Skin of body (tissue), 2 donors: ENCODE measurements around the gene SLC39A3. TPM values are rescaled to one million over a fixed set of nuclear protein-coding genes. Genes with fewer than 3 reads are reported as not detected.

Source experiments
- DNase-seq: peaks from one replicate; lab custom pipeline; 2025; lab: John Stamatoyannopoulos, UW
- total RNA-seq: library from RNA; depleted of rRNA; stranded (reverse); fragments of >200 nt; gene quantifications from one replicate; pipeline ENCODE4 v1.2.3, GENCODE V29; 2014

SLC39A3 gene
- total RNA-seq, 1 donor from 2014 or later: 8.7 TPM

- DNase-seq: no peak
Measured at GRCh38 chr19:2769218-2769617, 29.4 kb upstream of the SLC39A3 start.

- DNase-seq: no peak
Measured at GRCh38 chr19:2768365-2769132, 28.7 kb upstream of the SLC39A3 start.

GRCh38 chr19:2767688-2768087 lies 27.9 kb upstream of the SLC39A3 start:
- DNase-seq: no peak

GRCh38 chr19:2766594-2767372 lies 27.0 kb upstream of the SLC39A3 start:
- no peak for DNase-seq

DNA sequence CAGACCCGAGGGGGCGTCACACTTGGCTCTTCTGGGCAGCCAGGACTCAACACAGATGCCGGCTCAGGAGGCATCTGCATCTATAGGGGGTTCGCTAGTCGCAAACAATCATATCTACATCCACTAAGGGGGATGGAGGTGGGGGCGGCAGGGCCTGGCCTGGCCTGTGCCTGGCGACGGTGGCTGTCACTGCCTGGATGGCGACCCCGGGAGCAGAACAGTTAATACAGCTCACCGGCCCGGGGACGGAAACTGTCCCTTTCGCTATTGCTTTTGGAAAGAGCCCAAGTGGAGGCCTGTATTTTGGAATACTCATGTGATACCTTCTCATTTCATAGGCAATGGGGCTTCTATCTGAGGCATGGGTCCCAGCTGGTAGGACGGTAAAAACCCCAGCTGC lies 25.6 kb upstream of the SLC39A3 start:
- DNase-seq: no peak

DNA sequence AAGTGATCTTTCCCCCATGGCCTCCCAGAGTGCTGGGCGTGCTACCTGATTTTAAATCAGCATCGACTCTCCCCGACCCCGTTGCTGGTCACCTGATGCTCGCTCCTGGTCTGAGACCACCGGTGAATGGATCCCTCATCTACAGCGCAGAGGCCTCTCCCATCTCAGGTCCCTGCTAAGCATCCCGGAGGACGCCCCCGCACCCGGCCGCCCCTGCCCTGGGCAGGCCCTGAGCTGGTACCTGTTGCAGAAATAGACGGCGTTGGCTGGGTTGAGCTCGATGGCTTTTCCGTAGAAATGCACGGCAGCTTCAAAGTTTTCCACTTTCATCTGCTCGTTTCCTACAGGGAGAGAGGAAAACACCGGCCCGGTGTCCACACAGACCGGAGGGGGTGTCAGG lies 25.1 kb upstream of the SLC39A3 start:
- no peak for DNase-seq

- no peak for DNase-seq
Measured at GRCh38 chr19:2763687-2764086, 23.9 kb upstream of the SLC39A3 start.

DNA sequence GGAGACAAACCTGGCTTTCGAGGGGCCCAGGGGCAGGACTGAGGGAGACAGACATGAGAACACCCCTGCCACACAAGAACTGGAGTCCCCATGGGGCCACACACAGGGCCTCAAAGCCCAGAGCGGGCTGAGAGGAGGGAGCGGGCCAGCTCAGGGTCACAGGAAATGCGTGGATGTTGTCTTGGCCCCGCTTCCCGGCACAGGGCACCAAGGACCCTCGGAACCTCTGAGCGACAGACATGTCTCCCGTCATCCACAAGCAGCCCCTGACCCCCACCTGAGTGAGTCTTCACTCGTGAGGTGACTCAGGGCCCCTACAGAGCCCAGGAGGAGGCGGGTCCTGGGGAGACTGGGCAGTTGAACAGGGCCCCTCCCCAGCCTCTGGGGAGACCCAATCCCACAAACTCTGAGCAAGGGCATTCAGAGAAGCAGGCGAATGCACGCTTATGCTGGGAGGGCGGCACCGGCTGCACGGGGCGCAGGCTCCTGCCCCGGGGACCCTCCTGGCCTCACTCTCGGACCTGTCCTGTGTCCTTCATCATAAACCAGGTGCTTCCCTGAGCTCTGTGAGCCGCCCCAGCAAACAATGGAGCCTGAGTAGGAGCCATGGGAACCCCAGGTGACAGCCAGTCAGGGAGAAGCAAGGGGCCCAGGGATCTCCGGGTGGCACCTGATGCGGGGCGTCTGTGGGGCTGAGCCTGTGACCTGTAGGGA lies 23.1 kb upstream of the SLC39A3 start:
- no peak for DNase-seq

DNA sequence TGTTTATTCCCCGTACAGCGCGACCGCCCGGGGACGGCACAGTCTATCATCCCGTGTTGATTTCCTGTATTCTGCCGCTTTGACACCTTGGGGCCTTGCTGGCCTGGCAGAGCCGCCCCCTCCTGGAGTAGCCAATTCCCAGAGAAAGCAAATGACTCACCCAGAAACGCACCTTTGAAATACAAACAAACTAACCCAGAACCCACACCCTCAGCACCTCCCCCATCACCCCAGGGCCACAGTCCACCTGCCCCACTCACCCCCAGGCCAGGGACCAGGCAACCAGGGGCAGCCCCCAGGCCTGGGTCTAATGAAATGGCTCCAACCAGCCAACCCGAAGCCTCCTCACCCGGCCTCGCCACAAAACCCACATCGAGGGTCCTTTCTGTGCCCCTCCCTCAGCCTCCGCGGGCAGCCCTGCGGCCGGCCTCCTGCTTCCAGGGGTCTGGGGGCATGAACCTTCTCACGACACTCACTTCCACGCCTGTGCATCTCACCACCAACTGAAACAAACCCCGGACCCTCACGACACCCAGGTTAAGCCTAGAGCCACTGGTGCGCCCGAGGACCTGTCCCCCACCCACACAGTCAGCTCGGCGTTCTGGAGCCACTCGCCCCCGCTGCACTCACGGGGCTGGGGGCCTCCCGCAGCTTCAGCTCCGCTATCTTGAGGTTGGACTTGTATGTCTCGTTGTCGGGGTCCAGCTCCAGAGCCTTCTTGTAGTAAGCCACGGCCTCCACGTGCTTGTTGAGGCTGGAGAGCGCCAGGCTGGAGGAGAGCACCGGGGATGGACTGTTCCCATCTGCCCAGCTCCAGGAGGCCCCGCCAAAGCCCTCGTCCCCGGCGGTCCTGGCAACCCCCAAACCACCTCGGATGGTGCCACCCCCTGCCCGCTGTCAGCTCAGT lies 22.3 kb upstream of the SLC39A3 start:
- no peak for DNase-seq

DNA sequence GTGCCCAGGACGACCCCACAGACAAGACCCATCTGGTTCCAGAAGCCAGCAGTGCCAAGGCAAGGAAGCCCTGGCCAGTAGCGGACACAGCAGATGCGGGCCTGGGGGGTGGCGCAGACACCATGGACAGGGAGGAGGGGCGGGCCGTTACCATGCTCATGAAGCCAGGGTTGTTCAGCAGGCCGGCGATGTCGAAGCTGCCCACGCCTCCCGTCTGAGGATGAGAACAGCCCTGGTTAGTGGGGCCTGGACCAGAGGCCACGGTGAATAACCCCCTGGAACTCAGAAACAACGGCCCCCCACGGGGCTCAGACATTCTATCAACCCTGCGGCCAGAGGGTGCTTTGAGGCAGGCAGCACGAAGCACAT lies 21.5 kb upstream of the SLC39A3 start:
- no peak for DNase-seq

DNA sequence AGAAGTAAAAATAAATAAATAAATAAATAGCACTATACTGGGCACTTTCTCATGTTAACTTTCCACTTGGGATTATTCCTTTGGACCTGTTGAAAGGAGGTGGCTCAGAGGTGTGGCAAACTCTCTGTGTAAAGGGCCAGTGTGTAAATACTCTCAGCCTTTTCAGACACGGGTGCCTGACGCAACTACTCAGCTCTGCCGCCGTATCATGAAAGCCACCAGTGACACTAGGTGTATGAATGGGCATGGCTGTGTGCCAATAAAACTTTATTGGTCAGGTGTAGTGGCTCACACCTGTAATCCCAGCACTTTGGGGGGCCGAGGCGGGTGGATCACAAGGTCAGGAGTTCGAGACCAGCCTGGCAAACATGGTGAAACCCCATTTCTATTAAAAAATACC lies 20.1 kb upstream of the SLC39A3 start:
- no peak for DNase-seq

DNA sequence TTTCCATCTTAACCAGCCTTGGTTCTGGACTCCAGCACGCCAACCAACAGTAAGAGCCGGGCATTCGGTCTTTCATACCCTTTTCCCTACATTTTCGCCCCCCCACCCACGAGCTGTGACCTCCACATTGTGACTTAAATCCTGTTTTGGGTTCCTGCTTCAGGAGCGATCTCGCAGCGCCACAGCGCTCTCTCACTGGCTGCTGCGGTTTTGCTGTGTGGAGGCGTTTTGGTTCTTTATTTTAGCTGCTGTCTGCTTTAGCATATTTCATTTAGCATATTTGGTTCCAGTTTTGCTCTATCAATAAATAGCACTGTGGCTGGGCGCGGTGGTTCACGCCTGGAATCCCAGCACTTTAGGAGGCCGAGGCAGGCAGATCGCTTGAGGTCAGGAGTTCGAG lies 19.5 kb upstream of the SLC39A3 start:
- no peak for DNase-seq

DNA sequence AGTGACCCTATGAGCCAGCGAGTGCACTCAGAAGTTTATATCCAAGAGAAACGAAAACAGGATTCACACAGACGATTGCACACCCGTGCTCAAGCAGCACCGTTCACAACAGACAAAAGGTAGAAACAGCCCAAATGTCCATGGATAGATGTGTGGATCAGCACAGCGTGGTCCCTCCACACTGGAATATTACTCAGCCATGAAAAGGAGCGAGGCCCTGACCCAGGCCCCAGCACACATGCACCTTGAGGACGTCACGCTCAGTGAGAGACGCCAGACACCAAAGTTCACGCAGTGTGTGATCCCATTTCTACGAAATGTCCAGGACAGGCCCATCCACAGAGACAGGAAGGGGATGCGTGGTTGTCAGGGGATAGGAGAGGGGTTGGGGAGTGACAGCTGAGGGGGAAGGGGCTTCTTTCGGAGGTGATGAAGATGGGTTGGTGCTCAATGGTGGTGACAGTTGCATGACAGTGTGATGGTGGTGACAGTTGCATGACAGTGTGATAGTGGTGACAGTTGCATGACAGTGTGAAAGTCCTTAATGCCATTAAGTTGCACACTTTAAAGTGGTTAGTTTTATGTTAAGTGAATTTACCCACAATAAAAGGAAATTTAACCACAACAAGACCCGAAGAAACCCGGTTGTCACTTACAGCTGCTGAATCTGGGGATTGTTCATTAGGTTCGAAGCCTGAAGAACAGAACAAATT lies 18.9 kb upstream of the SLC39A3 start:
- no peak for DNase-seq

- no peak for DNase-seq
Measured at GRCh38 chr19:2756921-2757881, 17.4 kb upstream of the SLC39A3 start.

- DNase-seq: no peak
Measured at GRCh38 chr19:2756477-2756876, 16.7 kb upstream of the SLC39A3 start.

GRCh38 chr19:2755811-2756210 lies 16.0 kb upstream of the SLC39A3 start:
- no peak for DNase-seq

DNA sequence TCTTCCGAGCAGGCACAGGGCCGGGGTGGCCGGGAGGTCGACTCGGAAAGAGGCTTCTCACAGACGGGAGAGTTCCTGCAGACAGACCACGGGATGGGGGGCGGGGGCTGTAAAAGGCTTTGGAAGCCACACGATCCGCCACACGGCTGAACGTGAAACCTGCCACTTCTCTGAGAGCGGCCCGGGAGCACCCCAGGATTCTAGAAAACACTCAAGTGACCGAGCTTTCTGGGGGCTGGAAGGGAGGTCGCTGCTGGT lies 15.6 kb upstream of the SLC39A3 start:
- no peak for DNase-seq

GRCh38 chr19:2754659-2755447 lies 15.0 kb upstream of the SLC39A3 start:
- DNase-seq: no peak

DNA sequence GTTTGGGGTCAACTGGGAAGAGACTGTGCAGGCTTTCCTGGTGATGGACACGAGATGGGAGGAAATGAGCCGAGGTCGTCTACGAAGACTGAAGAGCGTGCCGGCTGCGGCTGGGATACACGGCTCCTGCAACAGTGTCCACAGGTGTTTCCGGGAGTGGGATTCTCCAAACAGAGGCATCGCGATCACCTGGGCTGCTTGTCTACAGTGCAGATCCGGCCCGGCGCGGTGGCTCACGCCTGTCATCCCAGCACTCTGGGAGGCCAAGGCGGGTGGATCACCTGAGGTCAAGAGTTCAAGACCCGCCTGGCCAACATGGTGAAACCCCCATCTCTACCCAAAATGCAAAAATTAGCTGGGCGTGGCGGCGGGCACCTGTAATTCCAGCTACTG lies 11.6 kb upstream of the SLC39A3 start:
- no peak for DNase-seq
